Uterus (tissue), 2 donors: ENCODE results near the gene FAM120A.

Source experiments
- POLR2A ChIP-seq, 2 donors: fragments of 450-650 bp; IDR thresholded peaks; one replicate each; pipeline ENCODE4 v1.6.1; 2016; ENCODE audit warnings: antibody characterized with exemption in 2 of 2, mild to moderate bottlenecking in 1 of 2, moderate library complexity in 1 of 2
- TF ChIP-seq, protein P1 (sequence below), 4 experiments: fragments of 200-600 bp in 2 of 4; fragments of 450-650 bp in 2 of 4; sonication (generic) in 2 of 4; IDR thresholded peaks; one replicate each; pipeline ENCODE4 v1.5.1; 2016 to 2019; ENCODE audit warnings: antibody characterized with exemption in 4 of 4, mild to moderate bottlenecking in 2 of 4, moderate library complexity in 1 of 4

DNA sequence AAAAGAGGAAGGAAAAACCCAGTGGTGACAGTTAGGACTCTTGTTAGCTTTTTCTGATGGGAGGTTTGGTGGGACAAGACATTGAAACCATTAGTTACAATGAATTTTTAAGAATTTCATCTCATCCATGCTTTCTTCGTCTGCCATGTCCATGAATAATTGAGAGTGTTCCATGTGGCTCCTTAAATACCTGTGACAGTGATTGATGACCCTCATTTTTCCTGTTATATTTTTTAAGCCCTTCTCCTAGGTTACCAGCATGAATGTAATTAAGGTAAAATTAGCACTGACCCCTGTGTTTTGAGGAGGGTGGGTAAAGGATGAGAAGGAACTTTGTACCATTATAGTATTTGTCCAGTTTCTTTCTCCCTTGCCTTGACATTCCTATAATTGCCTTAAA, 101.4 kb downstream of the FAM120A start:
- TF ChIP-seq, protein P1, sequence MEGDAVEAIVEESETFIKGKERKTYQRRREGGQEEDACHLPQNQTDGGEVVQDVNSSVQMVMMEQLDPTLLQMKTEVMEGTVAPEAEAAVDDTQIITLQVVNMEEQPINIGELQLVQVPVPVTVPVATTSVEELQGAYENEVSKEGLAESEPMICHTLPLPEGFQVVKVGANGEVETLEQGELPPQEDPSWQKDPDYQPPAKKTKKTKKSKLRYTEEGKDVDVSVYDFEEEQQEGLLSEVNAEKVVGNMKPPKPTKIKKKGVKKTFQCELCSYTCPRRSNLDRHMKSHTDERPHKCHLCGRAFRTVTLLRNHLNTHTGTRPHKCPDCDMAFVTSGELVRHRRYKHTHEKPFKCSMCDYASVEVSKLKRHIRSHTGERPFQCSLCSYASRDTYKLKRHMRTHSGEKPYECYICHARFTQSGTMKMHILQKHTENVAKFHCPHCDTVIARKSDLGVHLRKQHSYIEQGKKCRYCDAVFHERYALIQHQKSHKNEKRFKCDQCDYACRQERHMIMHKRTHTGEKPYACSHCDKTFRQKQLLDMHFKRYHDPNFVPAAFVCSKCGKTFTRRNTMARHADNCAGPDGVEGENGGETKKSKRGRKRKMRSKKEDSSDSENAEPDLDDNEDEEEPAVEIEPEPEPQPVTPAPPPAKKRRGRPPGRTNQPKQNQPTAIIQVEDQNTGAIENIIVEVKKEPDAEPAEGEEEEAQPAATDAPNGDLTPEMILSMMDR (IDR thresholded peaks at IDR 0.05): no peak
- no peak for TF ChIP-seq POLR2A (IDR thresholded peaks at IDR 0.05)
